GM19035 (cell line): ENCODE results near the gene NHLH1.

ENCODE experiments used
- ATAC-seq: cut with Tn5 transposase; IDR thresholded peaks from one replicate; pipeline ENCODE4 v1.9.1; 2021; ENCODE audit not compliant: unreplicated experiment

NHLH1 gene

GRCh38 chr1:160409486-160409885 lies 42.6 kb downstream of the NHLH1 start:
- no peak for ATAC-seq

- ATAC-seq, result no peak
Measured at GRCh38 chr1:160410406-160411005, 43.6 kb downstream of the NHLH1 start.

GRCh38 chr1:160411271-160412027 lies 44.6 kb downstream of the NHLH1 start:
- ATAC-seq, result no peak

- no peak for ATAC-seq
Measured at GRCh38 chr1:160412028-160412362, 45.1 kb downstream of the NHLH1 start.

- ATAC-seq, result no peak
Measured at GRCh38 chr1:160413716-160414115, 46.8 kb downstream of the NHLH1 start.

- ATAC-seq, result no peak
Measured at GRCh38 chr1:160414881-160415280, 48.0 kb downstream of the NHLH1 start.

- ATAC-seq, result no peak
Measured at GRCh38 chr1:160415696-160416290, 48.9 kb downstream of the NHLH1 start.

- no peak for ATAC-seq
Measured at GRCh38 chr1:160416369-160416768, 49.5 kb downstream of the NHLH1 start.

- ATAC-seq, result no peak
Measured at GRCh38 chr1:160418483-160418882, 51.6 kb downstream of the NHLH1 start.

GRCh38 chr1:160419150-160419837 lies 52.4 kb downstream of the NHLH1 start:
- no peak for ATAC-seq

- ATAC-seq, result no peak
Measured at GRCh38 chr1:160419838-160420169, 52.9 kb downstream of the NHLH1 start.

- no peak for ATAC-seq
Measured at GRCh38 chr1:160420881-160421842, 54.3 kb downstream of the NHLH1 start.

- ATAC-seq, result no peak
Measured at GRCh38 chr1:160421881-160422280, 55.0 kb downstream of the NHLH1 start.
